Endothelial cell of umbilical vein (primary cell): ENCODE results near the gene CYP19A1.

ENCODE experiments used
- CTCF ChIP-seq, 2 donors: IDR thresholded peaks; 1 replicate in 1 of 2; 2 replicates in 1 of 2; pipeline ENCODE4 v1.5.1; 2011; ENCODE audit warnings: low read length in 2 of 2, mild to moderate bottlenecking in 2 of 2, moderate library complexity in 2 of 2, control low read depth in 1 of 2, inconsistent platforms in 1 of 2, low read depth in 1 of 2; ENCODE audit not compliant: insufficient read depth in 1 of 2; ENCODE audit errors: extremely low read depth in 1 of 2
- EZH2 ChIP-seq: IDR thresholded peaks from 2 replicates; pipeline ENCODE4 v1.6.1; 2012; ENCODE audit warnings: borderline replicate concordance, low read depth, mild to moderate bottlenecking, moderate library complexity, low read length, inconsistent platforms; ENCODE audit not compliant: severe bottlenecking
- MYC ChIP-seq: IDR thresholded peaks from one replicate; pipeline ENCODE4 v1.6.1; 2011; ENCODE audit warnings: mild to moderate bottlenecking, low read depth, low read length
- POLR2A ChIP-seq: IDR thresholded peaks from 2 replicates; pipeline ENCODE4 v1.6.1; 2012; ENCODE audit warnings: low read depth, mild to moderate bottlenecking, control low read depth, low read length
- TF ChIP-seq, protein P1 (sequence below): IDR thresholded peaks from 2 replicates; pipeline ENCODE4 v1.6.1; 2011; ENCODE audit not compliant: insufficient read depth, insufficient read length

DNA sequence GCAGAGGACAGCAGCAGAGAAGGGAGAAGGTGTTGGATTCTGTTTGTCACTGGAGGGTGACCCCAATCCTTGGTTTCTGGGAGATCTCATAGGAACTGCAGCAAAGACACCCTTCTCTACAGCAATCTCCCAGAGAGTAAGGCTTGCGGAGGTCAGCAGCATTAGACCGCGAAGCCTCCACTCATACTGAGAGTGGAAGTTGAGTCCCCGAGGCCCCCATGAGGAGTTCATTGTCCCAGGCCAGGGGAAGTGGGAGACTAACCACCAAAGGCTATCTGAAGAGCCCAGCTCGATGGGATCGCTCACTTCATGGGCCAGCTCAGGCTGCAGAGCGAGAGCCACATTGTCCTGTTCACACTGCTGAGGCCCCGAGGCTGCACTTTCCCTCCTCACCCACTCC, 47.6 kb upstream of the CYP19A1 start:
- TF ChIP-seq EZH2 (no peak), CTCF (IDR thresholded peaks at IDR 0.05; ENCODE audit: extremely low read depth in 1 of 2, insufficient read depth in 1 of 2, low read depth in 1 of 2, low read length in 2 of 2) (no peak), POLR2A (no peak), MYC (no peak)
- TF ChIP-seq, protein P1, sequence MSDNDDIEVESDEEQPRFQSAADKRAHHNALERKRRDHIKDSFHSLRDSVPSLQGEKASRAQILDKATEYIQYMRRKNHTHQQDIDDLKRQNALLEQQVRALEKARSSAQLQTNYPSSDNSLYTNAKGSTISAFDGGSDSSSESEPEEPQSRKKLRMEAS: no peak
